K562 (cell line): Measurements from ENCODE around the gene BCAS1. TPM values are rescaled to one million over a fixed set of nuclear protein-coding genes. Genes with fewer than 3 reads are reported as not detected.
A peak's percentile ranks its signal among the peaks of the same experiment; 100 is the strongest.

Source experiments
- ATAC-seq: fragments of 200-7000 bp; cut with Tn5 transposase; 3 replicates; pipeline ENCODE4 v1.9.1; 2020; ENCODE audit warnings: moderate library complexity
- BruUV-seq: library from RNA; stranded (reverse); fragments of 400-500 nt; replicated peaks from 2 replicates; lab custom pipeline; 2021; lab: Mats Ljungman, UMichigan
- CTCF ChIA-PET: fragments of 300-600 bp; formaldehyde crosslinking; extraction: SDS; loops from one replicate; lab custom pipeline; 2021; ENCODE audit warnings: low intra/inter-chr PET ratio; lab: Yijun Ruan, JAX
- POLR2A ChIA-PET: fragments of 300-600, 350-650 bp; sonication (Branson Sonifier 250); formaldehyde crosslinking; extraction: SDS; loops from one replicate; lab custom pipeline; 2021; ENCODE audit warnings: antibody characterized with exemption, inconsistent platforms; lab: Yijun Ruan, JAX
- DNase-seq, 4 experiments: peaks; one replicate each; pipeline versions ENCODE4 v3.0.0 to v3.0.0-alpha.2; 2011 to 2018; ENCODE audit warnings: low spot score in 3 of 4, mixed read lengths in 3 of 4; ENCODE audit errors: extremely low read depth in 1 of 4
- FAIRE-seq: peaks from 2 replicates; lab custom pipeline; 2011; peaks lifted over from hg19 to GRCh38; lab: Jason Lieb, UNC
- H2AFZ ChIP-seq: 2 replicates; pipeline ENCODE4 v1.6.0; 2011; ENCODE audit warnings: low read depth, low read length, control low read depth, inconsistent platforms
- H3K27ac ChIP-seq: fragments of 200-600 bp; 3 replicates; pipeline ENCODE4 v1.8.0; 2011; ENCODE audit warnings: low read depth, mild to moderate bottlenecking, control low read depth, inconsistent platforms, low read length, moderate library complexity, mixed read lengths; ENCODE audit errors: extremely low read depth
- H3K27me3 ChIP-seq, 2 experiments: fragments of 300-600 bp in 1 of 2; 2 replicates in 1 of 2; 3 replicates in 1 of 2; pipeline versions ENCODE4 v1.6.0 to v1.8.0; 2011; ENCODE audit warnings: inconsistent platforms in 2 of 2, low read length in 2 of 2, mild to moderate bottlenecking in 1 of 2, mixed read lengths in 1 of 2, moderate library complexity in 1 of 2; ENCODE audit not compliant: control insufficient read depth in 2 of 2, insufficient read depth in 2 of 2
- H3K36me3 ChIP-seq: fragments of 300-600 bp; 3 replicates; pipeline ENCODE4 v1.8.0; 2011; ENCODE audit warnings: mild to moderate bottlenecking, low read length, inconsistent platforms; ENCODE audit not compliant: control insufficient read depth, insufficient read depth
- H3K4me1 ChIP-seq, 2 experiments: fragments of 200-600 bp in 1 of 2; replicated peaks in 1 of 2; 2 replicates in 1 of 2; 3 replicates in 1 of 2; pipeline versions ENCODE4 v1.5.1 to v1.8.0; 2011; ENCODE audit warnings: inconsistent platforms in 2 of 2, low read length in 2 of 2, mild to moderate bottlenecking in 1 of 2, mixed read lengths in 1 of 2, moderate library complexity in 1 of 2; ENCODE audit not compliant: control insufficient read depth in 2 of 2, insufficient read depth in 2 of 2
- H3K4me2 ChIP-seq: 2 replicates; pipeline ENCODE4 v1.6.1; 2011; ENCODE audit warnings: low read length, control low read depth, inconsistent platforms, mixed read lengths; ENCODE audit not compliant: insufficient read depth
- H3K4me3 ChIP-seq: fragments of 200-600 bp; sonication (generic), shearing (Covaris generic); 2 replicates; pipeline ENCODE4 v1.5.1; 2016; ENCODE audit warnings: control low read depth, inconsistent platforms
- H3K79me2 ChIP-seq: fragments of 200-600 bp; 3 replicates; pipeline ENCODE4 v1.8.0; 2011; ENCODE audit warnings: low read length, inconsistent platforms; ENCODE audit not compliant: control insufficient read depth, insufficient read depth
- H3K9ac ChIP-seq, 2 experiments: 2 replicates each; pipeline versions ENCODE4 v1.6.0 to v1.6.1; 2011; ENCODE audit warnings: low read depth in 2 of 2, low read length in 2 of 2, control low read depth in 1 of 2, inconsistent platforms in 1 of 2, mild to moderate bottlenecking in 1 of 2, mixed read lengths in 1 of 2; ENCODE audit not compliant: insufficient read depth in 1 of 2
- H3K9me1 ChIP-seq: one replicate; pipeline ENCODE4 v1.6.0; 2011; ENCODE audit warnings: inconsistent platforms, mild to moderate bottlenecking, low read length, moderate library complexity; ENCODE audit not compliant: control insufficient read depth, insufficient read depth
- H3K9me3 ChIP-seq: replicated peaks from 2 replicates; pipeline ENCODE4 v1.5.1; 2011; ENCODE audit warnings: low read depth, low read length, inconsistent platforms; ENCODE audit not compliant: control insufficient read depth, insufficient read depth
- H4K20me1 ChIP-seq: replicated peaks from 2 replicates; pipeline ENCODE4 v1.6.1; 2011; ENCODE audit warnings: low read length, inconsistent platforms, mixed read lengths; ENCODE audit not compliant: control insufficient read depth, insufficient read depth
- CEBPB ChIP-seq: fragments of 450-650 bp; IDR thresholded peaks from 2 replicates; pipeline ENCODE4 v1.6.1; 2016; ENCODE audit warnings: missing genetic modification characterization, missing compliant biosample characterization
- EWSR1 ChIP-seq: fragments of 450-650 bp; IDR thresholded peaks from 2 replicates; pipeline ENCODE4 v1.6.1; 2018; ENCODE audit warnings: borderline replicate concordance, mild to moderate bottlenecking, low read depth, moderate library complexity; ENCODE audit not compliant: partially characterized antibody
- GATA2 ChIP-seq: sonication (generic); formaldehyde crosslinking; IDR thresholded peaks from 2 replicates; pipeline ENCODE4 v1.4.0; 2020; ENCODE audit warnings: mild to moderate bottlenecking, missing genetic modification reagents
- MYC ChIP-seq, 2 experiments: fragments of 250-450 bp in 1 of 2; sonication (Bioruptor Pico) in 1 of 2; IDR thresholded peaks; 2 replicates each; pipeline versions ENCODE4 v1.5.1 to v1.6.1; 2012 to 2021; ENCODE audit warnings: low read depth in 2 of 2, borderline replicate concordance in 1 of 2, improper control_type of control experiment in 1 of 2, low read length in 1 of 2, mild to moderate bottlenecking in 1 of 2, moderate library complexity in 1 of 2
- PHB2 ChIP-seq: fragments of 450-650 bp; IDR thresholded peaks from 2 replicates; pipeline ENCODE4 v1.6.1; 2017; ENCODE audit warnings: low read depth
- POLR2AphosphoS5 ChIP-seq: IDR thresholded peaks from 2 replicates; pipeline ENCODE4 v1.6.1; 2011; ENCODE audit warnings: mild to moderate bottlenecking, low read depth, low read length, moderate library complexity; ENCODE audit not compliant: control insufficient read depth, insufficient read depth
- TCFL5 ChIP-seq: fragments of 250-450 bp; sonication (Bioruptor Pico); conservative IDR thresholded peaks from 2 replicates; pipeline ENCODE4 v1.6.1; 2021; ENCODE audit warnings: mild to moderate bottlenecking, moderate library complexity, matching md5 sums
- U2AF1 ChIP-seq: fragments of 200-400 bp; formaldehyde crosslinking; optimal IDR thresholded peaks from 2 replicates; pipeline ENCODE3; 2017; ENCODE audit warnings: mild to moderate bottlenecking, low read depth, low read length, moderate library complexity
- YBX1 ChIP-seq: fragments of 450-650 bp; IDR thresholded peaks from 2 replicates; pipeline ENCODE4 v1.7.1; 2016; ENCODE audit warnings: mild to moderate bottlenecking
- ZNF384 ChIP-seq: IDR thresholded peaks from 2 replicates; pipeline ENCODE4 v1.6.1; 2012; ENCODE audit warnings: low read depth, low read length, improper control_type of control experiment
- ZNF668 ChIP-seq: fragments of 250-450 bp; sonication (Bioruptor Pico); IDR thresholded peaks from 2 replicates; pipeline ENCODE4 v1.8.0; 2022; ENCODE audit warnings: mild to moderate bottlenecking, inconsistent platforms
- ZNF830 ChIP-seq: fragments of 250-450 bp; sonication (Bioruptor Pico); IDR thresholded peaks from 2 replicates; pipeline ENCODE4 v1.5.0; 2021; ENCODE audit warnings: mild to moderate bottlenecking
- WGBS: fragments of 100-300 bp; shearing (Covaris generic); methylation state at CpG from one replicate; pipeline ENCODE4 v1.1.6; 2016; ENCODE audit warnings: low coverage, mixed read lengths; ENCODE audit not compliant: insufficient coverage; ENCODE audit errors: missing lambda C conversion rate; 5-methylcytosine and 5-hydroxymethylcytosine counted together
- in situ Hi-C: fragments of 300-500 bp; cut with MboI; formaldehyde crosslinking; loops from 4 replicates; pipeline ENCODE4 v1.15.0; 2018; ENCODE audit warnings: inconsistent platforms, mixed read lengths
- intact Hi-C: fragments of 100-400 bp; cut with micrococcal nuclease; formaldehyde crosslinking; loops from 2 replicates; pipeline ENCODE4 v1.14.2; 2022
- polyA plus RNA-seq, 8 experiments: library from polyadenylated mRNA; depleted of rRNA in 4 of 8; stranded (reverse) in 5 of 8; unstranded in 3 of 8; fragments of >200 nt; fragmentation: Nextera tagmentation in 2 of 8; fragmentation: Illumina TruSeq in 1 of 8; extraction: Ambion mirVana in 2 of 8; extraction: Trizol in 1 of 8; gene quantifications; 2 replicates each; pipeline versions ENCODE4 v1.2.1 to v1.2.3, GENCODE V29; 2011 to 2014; ENCODE audit warnings: inconsistent platforms in 1 of 8, missing spikeins in 1 of 8
- total RNA-seq, 7 experiments: library from RNA; depleted of rRNA in 6 of 7; stranded (reverse); fragments of >200 nt in 6 of 7; fragmentation: Illumina TruSeq in 2 of 7; extraction: Trizol in 2 of 7; gene quantifications; 2 replicates each; pipeline versions ENCODE4 v1.2.1 to v1.2.3, GENCODE V29; 2011 to 2021; ENCODE audit warnings: low replicate concordance in 1 of 7
- TF ChIP-seq, protein P1 (sequence below): sonication (generic); formaldehyde crosslinking; IDR thresholded peaks from 2 replicates; pipeline ENCODE4 v1.8.0; 2023; ENCODE audit warnings: missing genetic modification reagents, mild to moderate bottlenecking, borderline replicate concordance
- TF ChIP-seq, protein P2 (sequence below): fragments of 250-450 bp; sonication (Bioruptor Pico); IDR thresholded peaks from 2 replicates; pipeline ENCODE4 v1.8.0; 2021; ENCODE audit warnings: mild to moderate bottlenecking, moderate library complexity

The BCAS1 gene
- total and polyA plus RNA-seq, 9 of the 15 experiments (the other 6 are each of a cell fraction or from before 2014, with no cell fraction given): 0.18 to 2.3 (median 0.93) TPM

DNA sequence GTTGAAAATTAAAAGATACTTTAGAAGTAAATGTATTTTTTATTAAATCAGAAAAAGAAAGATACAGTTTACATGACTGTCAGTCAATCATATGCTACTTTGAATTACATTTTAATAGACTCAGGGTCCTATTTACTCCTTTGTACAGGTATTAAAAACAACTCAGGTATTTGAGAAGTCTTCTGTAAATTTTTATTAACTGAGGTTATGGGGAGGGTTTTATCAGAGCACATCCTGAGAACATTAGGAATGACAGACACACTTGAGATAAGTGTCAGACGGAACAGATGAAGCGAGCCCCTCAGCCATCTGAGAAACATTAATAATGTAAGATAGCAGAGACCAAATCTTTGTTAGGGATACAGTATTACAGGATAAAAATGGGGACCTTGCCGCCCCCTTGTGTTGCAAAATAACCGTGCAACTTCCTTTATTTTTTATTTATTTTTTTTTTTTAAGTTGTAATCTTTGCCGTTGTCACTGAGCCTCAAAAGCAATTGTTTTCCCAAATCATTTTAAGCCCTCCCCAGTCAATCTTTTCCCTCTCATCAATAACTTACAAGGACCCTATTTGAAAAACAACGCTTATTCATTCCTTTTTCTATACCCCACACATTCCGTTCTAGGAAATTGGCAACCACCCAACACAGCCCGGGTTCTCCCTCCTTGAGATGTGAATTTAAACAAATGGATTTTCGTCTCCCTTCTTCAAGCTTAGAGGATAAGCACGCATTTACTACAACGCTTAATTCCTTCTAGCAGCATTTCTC lies 126.7 kb downstream of the BCAS1 start:
- no peaks in the 10 kb centered on the region for H4K20me1 ChIP-seq
- H3K4me3 ChIP-seq: 0 out of 2 replicates have a peak overlapping the region, but pooled peaks have one; percentile 0
- H3K9me1 ChIP-seq: no peaks in the 10 kb centered on the region
- POLR2A ChIA-PET: interaction anchor here (0.6 kb wide), 1 partner anchor 122 kb away, joined by 3 read pairs; no protein-coding TSS in a partner anchor
- no peaks in the 10 kb centered on the region for H3K9me3 ChIP-seq
- 0% methylated on average over 10 of the region's 11 CpGs for WGBS
- no peaks in the 10 kb centered on the region for H3K27me3 ChIP-seq
- in situ Hi-C loops: loop anchor here (5.0 kb wide), 2 partner anchors 119 to 366 kb away; no protein-coding TSS in a partner anchor
- no peak overlapping the region for H3K27ac ChIP-seq
- no peak overlapping the region; a peak in 1 of 4 replicates for H3K9ac ChIP-seq
- CTCF ChIA-PET: interaction anchor here (2.2 to 2.4 kb wide), 2 partner anchors 365 to 531 kb away, joined by 8 to 26 read pairs; no protein-coding TSS in a partner anchor
- no peaks in the 10 kb centered on the region; the same call in 2 of the 3 replicates for H3K36me3 ChIP-seq
- peak overlapping the region; percentile 39 for H3K4me2 ChIP-seq
- intact Hi-C loops: loop anchor here (5.0 to 10.0 kb wide), 3 partner anchors 76 to 739 kb away; no protein-coding TSS in a partner anchor
- ATAC-seq (peak; percentile 46), FAIRE-seq (no peak), DNase-seq (peak; percentile 51 to 56 (median 55))
- BruUV-seq: no TSS peak
- peaks cover 0 to 33% of the 10 kb centered on the region in 2 experiments; a peak in 4 of 5 replicates for H3K4me1 ChIP-seq
- H3K79me2 ChIP-seq: no peaks in the 10 kb centered on the region
- H2AFZ ChIP-seq: peak overlapping the region; percentile 66
- no peak for TF ChIP-seq MYC (IDR thresholded peaks at IDR 0.05; ENCODE audit: low read depth, low read length)
- TF ChIP-seq MYC (CRISPR knock-in tag; IDR thresholded peaks at IDR 0.05; ENCODE audit: borderline replicate concordance, low read depth): no peak
- TF ChIP-seq POLR2AphosphoS5: no peak
- no peak for TF ChIP-seq U2AF1
- TF ChIP-seq, protein P1, sequence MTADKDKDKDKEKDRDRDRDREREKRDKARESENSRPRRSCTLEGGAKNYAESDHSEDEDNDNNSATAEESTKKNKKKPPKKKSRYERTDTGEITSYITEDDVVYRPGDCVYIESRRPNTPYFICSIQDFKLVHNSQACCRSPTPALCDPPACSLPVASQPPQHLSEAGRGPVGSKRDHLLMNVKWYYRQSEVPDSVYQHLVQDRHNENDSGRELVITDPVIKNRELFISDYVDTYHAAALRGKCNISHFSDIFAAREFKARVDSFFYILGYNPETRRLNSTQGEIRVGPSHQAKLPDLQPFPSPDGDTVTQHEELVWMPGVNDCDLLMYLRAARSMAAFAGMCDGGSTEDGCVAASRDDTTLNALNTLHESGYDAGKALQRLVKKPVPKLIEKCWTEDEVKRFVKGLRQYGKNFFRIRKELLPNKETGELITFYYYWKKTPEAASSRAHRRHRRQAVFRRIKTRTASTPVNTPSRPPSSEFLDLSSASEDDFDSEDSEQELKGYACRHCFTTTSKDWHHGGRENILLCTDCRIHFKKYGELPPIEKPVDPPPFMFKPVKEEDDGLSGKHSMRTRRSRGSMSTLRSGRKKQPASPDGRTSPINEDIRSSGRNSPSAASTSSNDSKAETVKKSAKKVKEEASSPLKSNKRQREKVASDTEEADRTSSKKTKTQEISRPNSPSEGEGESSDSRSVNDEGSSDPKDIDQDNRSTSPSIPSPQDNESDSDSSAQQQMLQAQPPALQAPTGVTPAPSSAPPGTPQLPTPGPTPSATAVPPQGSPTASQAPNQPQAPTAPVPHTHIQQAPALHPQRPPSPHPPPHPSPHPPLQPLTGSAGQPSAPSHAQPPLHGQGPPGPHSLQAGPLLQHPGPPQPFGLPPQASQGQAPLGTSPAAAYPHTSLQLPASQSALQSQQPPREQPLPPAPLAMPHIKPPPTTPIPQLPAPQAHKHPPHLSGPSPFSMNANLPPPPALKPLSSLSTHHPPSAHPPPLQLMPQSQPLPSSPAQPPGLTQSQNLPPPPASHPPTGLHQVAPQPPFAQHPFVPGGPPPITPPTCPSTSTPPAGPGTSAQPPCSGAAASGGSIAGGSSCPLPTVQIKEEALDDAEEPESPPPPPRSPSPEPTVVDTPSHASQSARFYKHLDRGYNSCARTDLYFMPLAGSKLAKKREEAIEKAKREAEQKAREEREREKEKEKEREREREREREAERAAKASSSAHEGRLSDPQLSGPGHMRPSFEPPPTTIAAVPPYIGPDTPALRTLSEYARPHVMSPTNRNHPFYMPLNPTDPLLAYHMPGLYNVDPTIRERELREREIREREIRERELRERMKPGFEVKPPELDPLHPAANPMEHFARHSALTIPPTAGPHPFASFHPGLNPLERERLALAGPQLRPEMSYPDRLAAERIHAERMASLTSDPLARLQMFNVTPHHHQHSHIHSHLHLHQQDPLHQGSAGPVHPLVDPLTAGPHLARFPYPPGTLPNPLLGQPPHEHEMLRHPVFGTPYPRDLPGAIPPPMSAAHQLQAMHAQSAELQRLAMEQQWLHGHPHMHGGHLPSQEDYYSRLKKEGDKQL: no peak
- TF ChIP-seq, protein P2, sequence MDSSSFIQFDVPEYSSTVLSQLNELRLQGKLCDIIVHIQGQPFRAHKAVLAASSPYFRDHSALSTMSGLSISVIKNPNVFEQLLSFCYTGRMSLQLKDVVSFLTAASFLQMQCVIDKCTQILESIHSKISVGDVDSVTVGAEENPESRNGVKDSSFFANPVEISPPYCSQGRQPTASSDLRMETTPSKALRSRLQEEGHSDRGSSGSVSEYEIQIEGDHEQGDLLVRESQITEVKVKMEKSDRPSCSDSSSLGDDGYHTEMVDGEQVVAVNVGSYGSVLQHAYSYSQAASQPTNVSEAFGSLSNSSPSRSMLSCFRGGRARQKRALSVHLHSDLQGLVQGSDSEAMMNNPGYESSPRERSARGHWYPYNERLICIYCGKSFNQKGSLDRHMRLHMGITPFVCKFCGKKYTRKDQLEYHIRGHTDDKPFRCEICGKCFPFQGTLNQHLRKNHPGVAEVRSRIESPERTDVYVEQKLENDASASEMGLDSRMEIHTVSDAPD (CRISPR knock-in tag): no peak
- TF ChIP-seq YBX1: no peak
- TF ChIP-seq ZNF384: peak; percentile 84
- no peak for TF ChIP-seq PHB2
- TF ChIP-seq GATA2 (CRISPR knock-in tag): no peak
- TF ChIP-seq EWSR1: no peak
- TF ChIP-seq TCFL5: no peak
- TF ChIP-seq ZNF830 (CRISPR knock-in tag): no peak
- TF ChIP-seq ZNF668 (CRISPR knock-in tag): no peak
- TF ChIP-seq CEBPB (tag): 0 out of 2 replicates have a peak, but pooled peaks have one; percentile 10
